HAP-1 (cell line): ENCODE measurements around the gene LMNTD2.
"Not testable (repeated sequence)": the region's sequence is repeated elsewhere in the genome, so short reads cannot be mapped to it uniquely, and the experiment has no call there.

Experiments used
- DNase-seq, 2 experiments: peaks; one replicate each; pipeline ENCODE4 v3.0.0-alpha.2; 2016 to 2020; ENCODE audit warnings: low spot score in 2 of 2
- H3K27me3 ChIP-seq: fragments of 250-450 bp; sonication (Bioruptor Pico); 2 replicates; pipeline ENCODE4 v1.5.1; 2020; ENCODE audit warnings: low read depth, mild to moderate bottlenecking, moderate library complexity
- H3K36me3 ChIP-seq: fragments of 250-450 bp; sonication (Bioruptor Pico); replicated peaks from 2 replicates; pipeline ENCODE4 v1.5.1; 2020; ENCODE audit warnings: mild to moderate bottlenecking
- H3K4me1 ChIP-seq: fragments of 250-450 bp; sonication (Bioruptor Pico); 2 replicates; pipeline ENCODE4 v1.5.1; 2020; ENCODE audit warnings: mild to moderate bottlenecking
- H3K4me3 ChIP-seq: fragments of 250-450 bp; sonication (Bioruptor Pico); 2 replicates; pipeline ENCODE4 v1.5.1; 2020; ENCODE audit warnings: mild to moderate bottlenecking, moderate library complexity
- H3K9me3 ChIP-seq: fragments of 250-450 bp; sonication (Bioruptor Pico); 2 replicates; pipeline ENCODE4 v1.5.1; 2020; ENCODE audit warnings: mild to moderate bottlenecking, moderate library complexity
- in situ Hi-C: fragments of 300-500 bp; cut with MboI; formaldehyde crosslinking; loops from 3 replicates; pipeline ENCODE4 v1.14.3; 2020; ENCODE audit warnings: low sequenced_read_pairs, inconsistent platforms, mixed read lengths

LMNTD2 gene

GRCh38 chr11:578276-579035, 17.9 kb upstream of the LMNTD2 start:
- Histone ChIP-seq H3K9me3 (no peaks in the 10 kb centered on the region), H3K4me1 (peaks cover 6% of the 10 kb centered on the region), H3K36me3 (peaks cover 35% of the 10 kb centered on the region), H3K27me3 (no peaks in the 10 kb centered on the region), H3K4me3 (peak overlapping the region; percentile 73)
- DNase-seq: no peak
- in situ Hi-C loops: no loop called here

- in situ Hi-C loops: no loop called here
- DNase-seq: no peak
- H3K36me3 ChIP-seq: peaks cover 28% of the 10 kb centered on the region
- H3K4me3 ChIP-seq: peak overlapping the region; percentile 73
- no peaks in the 10 kb centered on the region for H3K27me3 ChIP-seq
- H3K9me3 ChIP-seq: no peaks in the 10 kb centered on the region
- H3K4me1 ChIP-seq: peaks cover 6% of the 10 kb centered on the region
These were observed 17.0 kb upstream of the LMNTD2 start for GRCh38 chr11:577611-577894.

GRCh38 chr11:576811-577610, 16.5 kb upstream of the LMNTD2 start:
- peaks cover 6% of the 10 kb centered on the region for H3K4me1 ChIP-seq
- in situ Hi-C loops: no loop called here
- DNase-seq: no peak

GRCh38 chr11:575996-576768, 15.6 kb upstream of the LMNTD2 start, which contains the start of gene PHRF1:
TSS of gene PHRF1 (plus strand) at chr11:576470. CDS start at chr11:581513, 5,043 bp downstream.
- in situ Hi-C loops: no loop called here
- peaks cover 14% of the 10 kb centered on the region for H3K36me3 ChIP-seq

More at GRCh38 chr11:576811-577610, 16.5 kb upstream of the LMNTD2 start:
- H3K36me3 ChIP-seq: peaks cover 23% of the 10 kb centered on the region
- H3K27me3 ChIP-seq: no peaks in the 10 kb centered on the region
- H3K9me3 ChIP-seq: no peaks in the 10 kb centered on the region
- H3K4me3 ChIP-seq: peak overlapping the region; percentile 73

GRCh38 chr11:575313-575995, 14.9 kb upstream of the LMNTD2 start:
- Histone ChIP-seq H3K9me3 (no peaks in the 10 kb centered on the region), H3K4me3 (peak overlapping the region; percentile 69), H3K27me3 (no peaks in the 10 kb centered on the region), H3K36me3 (peaks cover 13% of the 10 kb centered on the region; the same call in 1 of the 2 replicates), H3K4me1 (peaks cover 6% of the 10 kb centered on the region)
- in situ Hi-C loops: no loop called here
- peak; percentile 42 to 54 for DNase-seq

More at GRCh38 chr11:575996-576768, 15.6 kb upstream of the LMNTD2 start, which contains the start of gene PHRF1:
- Histone ChIP-seq H3K4me1 (peaks cover 6% of the 10 kb centered on the region), H3K27me3 (no peaks in the 10 kb centered on the region), H3K4me3 (peak within 1 kb of the TSS; percentile 73), H3K9me3 (no peaks in the 10 kb centered on the region)
- peak; percentile 92 to 97 for DNase-seq

GRCh38 chr11:574632-575312, 14.2 kb upstream of the LMNTD2 start:
- H3K27me3 ChIP-seq: no peaks in the 10 kb centered on the region
- H3K4me1 ChIP-seq: peaks cover 6% of the 10 kb centered on the region
- H3K36me3 ChIP-seq: peaks cover 13% of the 10 kb centered on the region; the same call in 1 of the 2 replicates
- H3K4me3 ChIP-seq: peak overlapping the region; percentile 69
- H3K9me3 ChIP-seq: no peaks in the 10 kb centered on the region
- in situ Hi-C loops: loop anchor here (25.0 kb wide), 1 partner anchor 188 kb away; no protein-coding TSS in a partner anchor
- DNase-seq: peak in 1 of 2 experiments; percentile 51

GRCh38 chr11:574031-574570, 13.6 kb upstream of the LMNTD2 start:
- H3K27me3 ChIP-seq, H3K9me3 ChIP-seq, DNase-seq, H3K36me3 ChIP-seq: not testable (repeated sequence)
- Histone ChIP-seq H3K4me3 (peak overlapping the region; percentile 69), H3K4me1 (peaks cover 10% of the 10 kb centered on the region)
- in situ Hi-C loops: loop anchor here (25.0 kb wide), 1 partner anchor 188 kb away; no protein-coding TSS in a partner anchor

- H3K4me1 ChIP-seq: peaks cover 13% of the 10 kb centered on the region
- in situ Hi-C loops: loop anchor here (25.0 kb wide), 1 partner anchor 189 kb away; no protein-coding TSS in a partner anchor
- no peak overlapping the region for H3K4me3 ChIP-seq
- no peaks in the 10 kb centered on the region for H3K27me3 ChIP-seq
- peaks cover 5% of the 10 kb centered on the region; the same call in 1 of the 2 replicates for H3K36me3 ChIP-seq
- no peak for DNase-seq
- no peaks in the 10 kb centered on the region for H3K9me3 ChIP-seq
These were observed 12.7 kb upstream of the LMNTD2 start for GRCh38 chr11:573146-573759.

- Histone ChIP-seq H3K9me3 (no peaks in the 10 kb centered on the region), H3K4me1 (peaks cover 10% of the 10 kb centered on the region), H3K36me3 (no peaks in the 10 kb centered on the region), H3K4me3 (no peak overlapping the region), H3K27me3 (no peaks in the 10 kb centered on the region)
- in situ Hi-C loops: loop anchor here (25.0 kb wide), 1 partner anchor 191 kb away; no protein-coding TSS in a partner anchor
- no peak for DNase-seq
These were observed 11.3 kb upstream of the LMNTD2 start for GRCh38 chr11:571802-572185.

GRCh38 chr11:569158-569885, 8.8 kb upstream of the LMNTD2 start:
- H3K36me3 ChIP-seq: no peaks in the 10 kb centered on the region
- H3K9me3 ChIP-seq: no peaks in the 10 kb centered on the region
- in situ Hi-C loops: loop anchor here (25.0 kb wide), 1 partner anchor 193 kb away; no protein-coding TSS in a partner anchor
- peak overlapping the region; percentile 48 for H3K4me3 ChIP-seq
- H3K4me1 ChIP-seq: peaks cover 10% of the 10 kb centered on the region
- no peaks in the 10 kb centered on the region for H3K27me3 ChIP-seq
- DNase-seq: no peak

GRCh38 chr11:568306-569157, 8.0 kb upstream of the LMNTD2 start:
- Histone ChIP-seq H3K4me1 (peaks cover 10% of the 10 kb centered on the region), H3K27me3 (no peaks in the 10 kb centered on the region), H3K4me3 (peak overlapping the region; percentile 48), H3K9me3 (no peaks in the 10 kb centered on the region), H3K36me3 (peaks cover 3% of the 10 kb centered on the region; the same call in 1 of the 2 replicates)
- in situ Hi-C loops: loop anchor here (25.0 kb wide), 1 partner anchor 194 kb away; no protein-coding TSS in a partner anchor
- DNase-seq: peak; percentile 93 to 96
